ENCODE results near the gene MXRA8.

Gene MXRA8

DNA sequence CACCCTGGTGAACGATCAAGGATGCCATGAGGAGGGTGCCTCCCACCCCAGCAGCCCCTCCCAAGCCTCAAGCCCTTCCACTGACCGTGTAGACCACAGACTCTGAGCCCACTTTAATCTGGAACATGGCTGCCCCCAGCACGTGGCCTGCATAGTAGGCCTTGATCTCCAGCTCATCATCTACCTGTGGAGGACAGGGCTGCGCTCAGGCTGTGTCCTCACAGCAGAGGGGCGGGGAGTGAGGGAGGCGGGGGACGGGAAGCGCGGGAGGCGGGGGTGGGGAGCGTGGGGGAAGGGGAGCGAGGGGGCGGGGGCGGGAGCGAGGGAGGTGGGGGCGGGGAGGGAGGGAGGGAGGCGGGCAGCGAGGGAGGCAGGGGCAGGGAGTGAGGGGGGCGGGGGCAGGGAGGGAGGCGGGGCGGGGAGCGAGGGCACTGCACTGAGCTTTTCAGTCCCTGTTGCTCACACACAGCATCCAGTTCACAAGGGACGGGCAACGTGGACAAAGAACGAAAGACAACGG lies 42.9 kb downstream of the MXRA8 start:
- Histone ChIP-seq H3K9me3 (ENCODE audit: insufficient read depth, low read length) (no peaks in the 10 kb centered on the region), H3K36me3 (ENCODE audit: low read length) (no peaks in the 10 kb centered on the region), H3K27me3 (ENCODE audit: low read length) (no peaks in the 10 kb centered on the region), H3F3A (ENCODE audit: insufficient read depth) (peaks cover 22% of the 10 kb centered on the region), H3K79me2 (ENCODE audit: insufficient read depth, low read length) (peaks cover 14% of the 10 kb centered on the region), H3K9me2 (replicated peaks; ENCODE audit: insufficient read depth, low read length) (no peaks in the 10 kb centered on the region), H3K9ac (ENCODE audit: low read length) (no peak overlapping the region), H2AFZ (ENCODE audit: low read depth, low read length, severe bottlenecking) (no peak overlapping the region), H4K20me1 (ENCODE audit: low read depth, low read length) (no peaks in the 10 kb centered on the region), H3K4me2 (ENCODE audit: low read depth, low read length, poor library complexity, severe bottlenecking) (no peak overlapping the region), H3K27ac (ENCODE audit: low read depth, low read length) (no peak overlapping the region), H3K4me3 (ENCODE audit: insufficient read depth, low read length, poor library complexity, severe bottlenecking) (no peak overlapping the region)
- TF ChIP-seq CTCF (IDR thresholded peaks at IDR 0.05; ENCODE audit: insufficient read depth, low read length, poor library complexity, severe bottlenecking): no peak
- no peak for TF ChIP-seq EZH2phosphoT487 (conservative IDR thresholded peaks at IDR 0.05; ENCODE audit: low read length)

DNA sequence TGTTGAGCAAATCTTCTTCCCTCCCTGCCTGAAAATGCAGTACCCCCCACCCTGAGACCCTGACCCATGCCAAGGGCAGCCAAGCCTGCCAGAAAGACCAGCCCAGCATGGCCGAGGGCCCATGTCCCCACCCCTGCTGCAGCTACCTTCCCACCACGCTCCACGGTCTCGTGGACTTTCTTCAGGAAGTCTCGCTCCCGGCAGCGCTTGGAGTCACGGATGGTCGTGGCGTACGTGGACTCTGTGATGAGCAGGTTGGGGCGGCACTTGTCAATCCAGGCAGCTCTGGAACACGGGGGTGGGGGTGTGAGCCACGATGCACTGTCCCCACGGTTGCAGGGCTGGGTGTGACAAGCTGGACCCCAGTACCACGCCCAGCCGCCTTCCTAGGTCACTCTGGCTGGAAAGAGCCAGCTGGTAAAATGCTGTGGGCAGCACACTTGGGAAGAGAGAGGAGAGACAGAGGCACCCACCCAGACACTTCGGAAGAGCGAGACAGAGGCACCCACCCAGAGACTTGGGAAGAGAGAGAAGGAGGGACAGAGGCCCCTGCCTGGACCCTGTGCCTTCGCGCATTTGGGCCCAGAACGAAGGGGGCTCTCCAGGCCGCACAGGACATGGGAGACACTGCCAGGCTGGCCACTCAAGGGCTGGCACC lies 43.5 kb downstream of the MXRA8 start:
- Histone ChIP-seq H3K9me2 (replicated peaks; ENCODE audit: insufficient read depth, low read length) (no peaks in the 10 kb centered on the region), H3K4me2 (ENCODE audit: low read depth, low read length, poor library complexity, severe bottlenecking) (no peak overlapping the region), H3K4me3 (ENCODE audit: insufficient read depth, low read length, poor library complexity, severe bottlenecking) (no peak overlapping the region), H3K27me3 (ENCODE audit: low read length) (no peaks in the 10 kb centered on the region), H3K79me2 (ENCODE audit: insufficient read depth, low read length) (peaks cover 7% of the 10 kb centered on the region), H3K9me3 (ENCODE audit: insufficient read depth, low read length) (no peaks in the 10 kb centered on the region), H2AFZ (ENCODE audit: low read depth, low read length, severe bottlenecking) (no peak overlapping the region), H3K9ac (ENCODE audit: low read length) (no peak overlapping the region), H4K20me1 (ENCODE audit: low read depth, low read length) (no peaks in the 10 kb centered on the region), H3F3A (ENCODE audit: insufficient read depth) (peaks cover 22% of the 10 kb centered on the region), H3K27ac (ENCODE audit: low read depth, low read length) (no peak overlapping the region), H3K36me3 (ENCODE audit: low read length) (no peaks in the 10 kb centered on the region)
- TF ChIP-seq CTCF (IDR thresholded peaks at IDR 0.05; ENCODE audit: insufficient read depth, low read length, poor library complexity, severe bottlenecking): no peak
- no peak for TF ChIP-seq EZH2phosphoT487 (conservative IDR thresholded peaks at IDR 0.05; ENCODE audit: low read length)

GRCh38 chr1:1314237-1314586 lies 44.1 kb downstream of the MXRA8 start:
- Histone ChIP-seq H4K20me1 (ENCODE audit: low read depth, low read length) (no peaks in the 10 kb centered on the region), H3K9me3 (ENCODE audit: insufficient read depth, low read length) (no peaks in the 10 kb centered on the region), H3K4me3 (ENCODE audit: insufficient read depth, low read length, poor library complexity, severe bottlenecking) (no peak overlapping the region), H3K79me2 (ENCODE audit: insufficient read depth, low read length) (peaks cover 5% of the 10 kb centered on the region), H3K9ac (ENCODE audit: low read length) (no peak overlapping the region), H2AFZ (ENCODE audit: low read depth, low read length, severe bottlenecking) (no peak overlapping the region), H3K27me3 (ENCODE audit: low read length) (no peaks in the 10 kb centered on the region), H3K36me3 (ENCODE audit: low read length) (no peaks in the 10 kb centered on the region), H3K9me2 (replicated peaks; ENCODE audit: insufficient read depth, low read length) (no peaks in the 10 kb centered on the region), H3K27ac (ENCODE audit: low read depth, low read length) (no peak overlapping the region), H3F3A (ENCODE audit: insufficient read depth) (peaks cover 22% of the 10 kb centered on the region), H3K4me2 (ENCODE audit: low read depth, low read length, poor library complexity, severe bottlenecking) (no peak overlapping the region)
- TF ChIP-seq CTCF (IDR thresholded peaks at IDR 0.05; ENCODE audit: insufficient read depth, low read length, poor library complexity, severe bottlenecking) (no peak), EZH2phosphoT487 (conservative IDR thresholded peaks at IDR 0.05; ENCODE audit: low read length) (no peak)
